Measurements from ENCODE around the gene ACADS. TPM values are rescaled to one million over a fixed set of nuclear protein-coding genes. Genes with fewer than 3 reads are reported as not detected.

Gene ACADS
- total and polyA plus RNA-seq, 2 of the 8 experiments (the other 6 are each of a cell fraction or from before 2014, with no cell fraction given): 4.9 to 7.5 TPM

GRCh38 chr12:120725659-120726509 is at the start of gene ACADS (continued):
- no peak for TF ChIP-seq CHD7 (IDR thresholded peaks at IDR 0.05; ENCODE audit: insufficient replicate concordance, low read length)
- TF ChIP-seq TAF1 (IDR thresholded peaks at IDR 0.05; ENCODE audit: low read depth, low read length): peak; percentile 71
- peak; percentile 44 to 79 for TF ChIP-seq POLR2A (IDR thresholded peaks at IDR 0.05; ENCODE audit: control extremely low read depth in 1 of 2, low read depth in 2 of 2, low read length in 2 of 2)
- TF ChIP-seq RFX5 (IDR thresholded peaks at IDR 0.05; ENCODE audit: borderline replicate concordance, low read depth, low read length): no peak
- no peak for TF ChIP-seq CHD2 (IDR thresholded peaks at IDR 0.05; ENCODE audit: low read length)
- TF ChIP-seq JUN (IDR thresholded peaks at IDR 0.05; ENCODE audit: low read depth, low read length): no peak
- peak; percentile 88 for TF ChIP-seq YY1 (IDR thresholded peaks at IDR 0.05; ENCODE audit: low read depth, low read length)
- no peak for TF ChIP-seq NRF1 (IDR thresholded peaks at IDR 0.05; ENCODE audit: low read depth, low read length)
- no peak for TF ChIP-seq ATF2 (IDR thresholded peaks at IDR 0.05; ENCODE audit: low read length)
